Muscle layer of duodenum (tissue), 2 donors: Measurements from ENCODE around the gene GALT.

Source experiments
- H3K27ac ChIP-seq: one replicate; pipeline ENCODE4 v1.7.0; 2013; ENCODE audit warnings: mild to moderate bottlenecking, low read length
- H3K27me3 ChIP-seq: one replicate; pipeline ENCODE4 v1.7.0; 2013; ENCODE audit warnings: low read depth, mild to moderate bottlenecking, control low read depth, low read length
- H3K36me3 ChIP-seq, 2 donors: one replicate each; pipeline ENCODE4 v1.7.0; 2013; ENCODE audit warnings: low read length in 2 of 2, control low read depth in 1 of 2, mild to moderate bottlenecking in 1 of 2; ENCODE audit not compliant: insufficient read depth in 2 of 2, control insufficient read depth in 1 of 2
- H3K4me1 ChIP-seq, 2 donors: one replicate each; pipeline ENCODE4 v1.7.0; 2013; ENCODE audit warnings: low read length in 2 of 2, mild to moderate bottlenecking in 2 of 2, control low read depth in 1 of 2, moderate library complexity in 1 of 2; ENCODE audit not compliant: insufficient read depth in 2 of 2, control insufficient read depth in 1 of 2
- H3K4me3 ChIP-seq, 2 donors: one replicate each; pipeline ENCODE4 v1.7.0; 2013; ENCODE audit warnings: low read length in 2 of 2, low read depth in 1 of 2, mild to moderate bottlenecking in 1 of 2
- H3K9me3 ChIP-seq, 2 donors: one replicate each; pipeline ENCODE4 v1.7.0; 2013; ENCODE audit warnings: low read length in 2 of 2, control low read depth in 1 of 2, mild to moderate bottlenecking in 1 of 2; ENCODE audit not compliant: control insufficient read depth in 1 of 2
- donor health status: healthy.

Gene GALT

GRCh38 chr9:34654323-34655051 lies 8.0 kb downstream of the GALT start:
- no peak overlapping the region for H3K27ac ChIP-seq
- H3K4me1 ChIP-seq = peaks cover 24 to 49% of the 10 kb centered on the region in 2 donors
- no peaks in the 10 kb centered on the region for H3K27me3 ChIP-seq
- H3K36me3 ChIP-seq = peaks cover 3 to 7% of the 10 kb centered on the region in 2 donors
- no peaks in the 10 kb centered on the region for H3K9me3 ChIP-seq
- no peak overlapping the region for H3K4me3 ChIP-seq

GRCh38 chr9:34655394-34655793 lies 8.9 kb downstream of the GALT start:
- peaks cover 4 to 11% of the 10 kb centered on the region in 2 donors for H3K36me3 ChIP-seq
- H3K4me3 ChIP-seq = no peak overlapping the region
- no peak overlapping the region for H3K27ac ChIP-seq
- peaks cover 24 to 49% of the 10 kb centered on the region in 2 donors for H3K4me1 ChIP-seq
- H3K27me3 ChIP-seq = no peaks in the 10 kb centered on the region
- H3K9me3 ChIP-seq = no peaks in the 10 kb centered on the region

GRCh38 chr9:34656992-34657391 lies 10.5 kb downstream of the GALT start:
- no peak overlapping the region for H3K4me3 ChIP-seq
- H3K4me1 ChIP-seq = peaks cover 15 to 35% of the 10 kb centered on the region in 2 donors
- H3K27me3 ChIP-seq = no peaks in the 10 kb centered on the region
- H3K9me3 ChIP-seq = no peaks in the 10 kb centered on the region
- H3K27ac ChIP-seq = no peak overlapping the region
- peaks cover 7 to 26% of the 10 kb centered on the region in 2 donors for H3K36me3 ChIP-seq

GRCh38 chr9:34658461-34658860 lies 12.0 kb downstream of the GALT start:
- Histone ChIP-seq H3K27ac (no peak overlapping the region), H3K4me1 (peaks cover 2 to 21% of the 10 kb centered on the region in 2 donors), H3K9me3 (no peaks in the 10 kb centered on the region), H3K27me3 (no peaks in the 10 kb centered on the region), H3K4me3 (no peak overlapping the region), H3K36me3 (peaks cover 7 to 34% of the 10 kb centered on the region in 2 donors)

GRCh38 chr9:34659592-34660253 lies 13.2 kb downstream of the GALT start:
- H3K9me3 ChIP-seq = no peaks in the 10 kb centered on the region
- H3K27me3 ChIP-seq = no peaks in the 10 kb centered on the region
- no peak overlapping the region for H3K4me3 ChIP-seq
- H3K36me3 ChIP-seq = peaks cover 7 to 34% of the 10 kb centered on the region in 2 donors
- peaks cover 5 to 13% of the 10 kb centered on the region in 2 donors for H3K4me1 ChIP-seq
- no peak overlapping the region for H3K27ac ChIP-seq

GRCh38 chr9:34662526-34663302 lies 16.2 kb downstream of the GALT start, which contains the start of gene CCL27:
Gene CCL27 (minus strand): TSS chr9:34662657. CDS start chr9:34662633, 24 bp downstream.
- H3K4me1 ChIP-seq = peaks cover 5 to 8% of the 10 kb centered on the region in 2 donors
- no peaks in the 10 kb centered on the region for H3K27me3 ChIP-seq
- H3K9me3 ChIP-seq = no peaks in the 10 kb centered on the region
- no peak within 1 kb of the TSS for H3K27ac ChIP-seq
- peaks cover 7 to 34% of the 10 kb centered on the region in 2 donors for H3K36me3 ChIP-seq
- H3K4me3 ChIP-seq = no peak within 1 kb of the TSS

- Histone ChIP-seq H3K36me3 (peaks cover 7 to 34% of the 10 kb centered on the region in 2 donors), H3K4me3 (no peak overlapping the region), H3K27me3 (no peaks in the 10 kb centered on the region)
Observed at GRCh38 chr9:34663303-34663605, 16.8 kb downstream of the GALT start.

GRCh38 chr9:34664281-34665066 lies 18.0 kb downstream of the GALT start:
- H3K9me3 ChIP-seq = no peaks in the 10 kb centered on the region
- H3K4me3 ChIP-seq = peak overlapping the region; percentile 56 to 76
- H3K36me3 ChIP-seq = peaks cover 7 to 32% of the 10 kb centered on the region in 2 donors
- no peaks in the 10 kb centered on the region for H3K27me3 ChIP-seq
- peaks cover 5 to 8% of the 10 kb centered on the region in 2 donors for H3K4me1 ChIP-seq
- peak overlapping the region; percentile 85 for H3K27ac ChIP-seq

More at GRCh38 chr9:34663303-34663605, 16.8 kb downstream of the GALT start:
- H3K4me1 ChIP-seq = peaks cover 5 to 8% of the 10 kb centered on the region in 2 donors
- H3K27ac ChIP-seq = no peak overlapping the region
- no peaks in the 10 kb centered on the region for H3K9me3 ChIP-seq

GRCh38 chr9:34665067-34665380 lies 18.5 kb downstream of the GALT start:
- Histone ChIP-seq H3K27ac (peak overlapping the region; percentile 85), H3K4me3 (peak overlapping the region; percentile 56 to 76), H3K36me3 (peaks cover 4 to 27% of the 10 kb centered on the region in 2 donors), H3K9me3 (no peaks in the 10 kb centered on the region), H3K4me1 (peaks cover 5 to 8% of the 10 kb centered on the region in 2 donors), H3K27me3 (no peaks in the 10 kb centered on the region)

GRCh38 chr9:34665381-34666250 lies 19.1 kb downstream of the GALT start:
- no peaks in the 10 kb centered on the region for H3K9me3 ChIP-seq
- peaks cover under 1 to 21% of the 10 kb centered on the region in 2 donors for H3K36me3 ChIP-seq
- H3K4me1 ChIP-seq = peaks cover 5 to 8% of the 10 kb centered on the region in 2 donors
- peak overlapping the region; percentile 76 to 85 for H3K4me3 ChIP-seq
- H3K27me3 ChIP-seq = no peaks in the 10 kb centered on the region
- H3K27ac ChIP-seq = peak overlapping the region; percentile 96
